ENCODE results near the gene GAP43.
"Not testable (repeated sequence)": the region's sequence is repeated elsewhere in the genome, so short reads cannot be mapped to it uniquely, and the experiment has no call there.

Gene GAP43

DNA sequence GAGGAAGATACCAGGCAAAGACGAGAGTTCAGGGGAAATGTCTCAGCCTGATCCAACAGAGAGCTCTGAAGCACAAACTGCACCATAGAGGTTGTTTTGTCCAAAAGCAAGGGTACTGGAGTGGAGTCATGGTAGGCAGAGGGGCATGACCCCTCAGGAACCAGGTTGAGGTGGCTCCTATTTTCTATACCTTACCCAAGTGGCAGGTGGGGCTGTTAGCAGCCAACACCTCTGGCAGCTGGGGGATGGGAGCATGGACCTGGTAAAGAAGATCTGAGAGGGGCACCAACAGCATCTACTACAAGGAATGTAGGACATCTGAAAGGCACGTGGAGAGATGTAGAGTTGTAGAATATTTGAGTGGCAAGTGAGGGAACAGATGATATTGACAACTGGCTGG is 85.2 kb downstream of the GAP43 start:
- no peaks in the 10 kb centered on the region for H3K4me1 Mint-ChIP-seq
- no peaks in the 10 kb centered on the region for H3K9me3 Mint-ChIP-seq
- peaks cover 15% of the 10 kb centered on the region for H3K27me3 Mint-ChIP-seq
- CTCF ChIA-PET: interaction anchor here (1.3 kb wide), 1 partner anchor 15 kb away, joined by 3 read pairs; no protein-coding TSS in a partner anchor
- no peak overlapping the region for H3K4me3 Mint-ChIP-seq
- no peak overlapping the region for H3K27ac Mint-ChIP-seq
- no peaks in the 10 kb centered on the region for H3K36me3 Mint-ChIP-seq
- DNase-seq: no peak

DNA sequence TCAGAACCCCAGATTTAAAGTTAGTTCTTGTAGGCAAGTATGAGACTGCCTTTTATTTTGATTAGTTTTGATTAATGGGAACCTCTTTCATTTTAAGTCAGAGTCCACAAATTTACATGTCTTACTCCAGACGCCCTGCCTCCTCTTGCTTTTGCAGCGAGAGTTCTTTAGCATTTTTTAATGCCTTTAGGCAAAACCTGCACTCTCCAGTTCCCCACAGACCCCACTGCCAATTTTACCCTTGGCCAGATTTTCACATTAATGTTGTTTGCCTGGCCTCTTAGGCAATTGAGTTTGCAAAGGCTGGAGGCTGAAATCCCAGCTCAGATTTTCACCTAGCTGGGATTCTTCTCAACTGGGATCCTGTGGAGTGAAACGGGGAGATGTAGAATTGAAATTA is 85.8 kb downstream of the GAP43 start:
- Mint-ChIP-seq H3K27me3 (peaks cover 15% of the 10 kb centered on the region), H3K4me3 (no peak overlapping the region), H3K4me1 (no peaks in the 10 kb centered on the region), H3K9me3 (no peaks in the 10 kb centered on the region), H3K36me3 (no peaks in the 10 kb centered on the region), H3K27ac (no peak overlapping the region)
- CTCF ChIA-PET: interaction anchor here (1.3 kb wide), 1 partner anchor 16 kb away, joined by 3 read pairs; no protein-coding TSS in a partner anchor
- DNase-seq: no peak

DNA sequence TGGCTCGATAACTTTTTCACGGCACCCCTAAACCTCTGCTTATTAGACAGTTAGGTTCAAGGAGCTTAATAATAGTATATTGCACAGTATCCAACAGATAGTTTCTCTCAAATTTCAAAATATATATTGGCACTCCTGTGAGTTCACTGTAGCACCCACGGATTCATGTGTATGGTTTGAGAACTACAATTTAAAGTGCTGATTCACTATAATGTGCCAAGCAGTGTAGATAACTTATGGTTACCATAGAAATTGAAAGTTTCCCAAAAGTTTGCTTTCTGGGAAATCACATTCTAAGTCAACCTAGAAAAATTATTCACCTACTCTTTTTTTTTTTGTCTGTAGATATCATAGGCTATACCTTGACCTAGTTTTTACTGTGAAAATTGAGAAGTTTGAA is 86.6 kb downstream of the GAP43 start:
- Mint-ChIP-seq H3K27ac (no peak overlapping the region), H3K36me3 (no peaks in the 10 kb centered on the region), H3K4me3 (no peak overlapping the region), H3K4me1 (no peaks in the 10 kb centered on the region), H3K27me3 (peaks cover 15% of the 10 kb centered on the region), H3K9me3 (no peaks in the 10 kb centered on the region)
- no peak for DNase-seq
- CTCF ChIA-PET: interaction anchor here (1.3 kb wide), 1 partner anchor 16 kb away, joined by 3 read pairs; no protein-coding TSS in a partner anchor

DNA sequence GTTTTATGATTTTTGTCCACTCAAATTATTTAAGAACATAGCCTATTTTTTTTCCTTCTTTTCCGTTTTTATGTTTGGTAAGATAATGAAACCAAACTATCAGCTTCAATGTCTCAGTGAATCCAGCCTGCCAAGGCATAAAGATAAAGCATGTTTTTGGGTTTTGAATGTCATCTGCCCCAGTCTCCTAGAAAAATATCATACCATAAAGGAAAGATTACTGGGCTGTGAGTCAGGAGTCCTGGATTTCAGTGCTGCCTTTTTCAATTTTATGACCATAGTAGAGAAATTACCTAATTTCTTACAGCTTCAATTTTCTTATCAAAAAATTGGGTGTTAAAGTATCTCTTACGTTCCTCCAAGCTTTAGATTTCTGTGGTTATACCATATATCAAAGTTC is 87.5 kb downstream of the GAP43 start:
- H3K9me3 Mint-ChIP-seq: no peaks in the 10 kb centered on the region
- H3K36me3 Mint-ChIP-seq: no peaks in the 10 kb centered on the region
- no peak for DNase-seq
- H3K27me3 Mint-ChIP-seq: peaks cover 15% of the 10 kb centered on the region
- no peak overlapping the region for H3K4me3 Mint-ChIP-seq
- CTCF ChIA-PET: no interaction called here
- no peak overlapping the region for H3K27ac Mint-ChIP-seq
- H3K4me1 Mint-ChIP-seq: no peaks in the 10 kb centered on the region

DNA sequence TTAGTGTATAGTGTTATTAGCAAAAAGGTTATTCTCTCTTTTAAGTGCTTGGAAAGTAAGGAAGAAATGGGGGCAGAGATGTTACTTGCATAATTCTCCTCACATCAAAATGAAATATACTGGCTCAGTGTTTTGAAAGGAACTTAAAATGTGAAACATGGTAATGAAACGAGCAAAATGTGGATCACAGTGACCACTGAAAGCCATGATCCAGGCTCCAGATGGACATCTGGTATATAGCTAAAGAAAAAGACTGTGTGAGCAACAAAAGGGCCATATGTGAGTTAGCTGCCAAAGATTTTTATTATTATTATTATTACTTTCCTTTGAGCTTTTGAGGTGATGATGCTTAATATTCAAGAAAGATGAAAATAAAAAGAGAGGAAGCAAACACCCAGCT is 89.6 kb downstream of the GAP43 start:
- H3K36me3 Mint-ChIP-seq: no peaks in the 10 kb centered on the region
- CTCF ChIA-PET: interaction anchor here (0.6 kb wide), 1 partner anchor 1273 kb away, joined by 4 read pairs; no protein-coding TSS in a partner anchor
- DNase-seq: no peak
- H3K27ac Mint-ChIP-seq: no peak overlapping the region
- no peak overlapping the region for H3K4me3 Mint-ChIP-seq
- peaks cover 15% of the 10 kb centered on the region for H3K27me3 Mint-ChIP-seq
- no peaks in the 10 kb centered on the region for H3K9me3 Mint-ChIP-seq
- H3K4me1 Mint-ChIP-seq: no peaks in the 10 kb centered on the region

DNA sequence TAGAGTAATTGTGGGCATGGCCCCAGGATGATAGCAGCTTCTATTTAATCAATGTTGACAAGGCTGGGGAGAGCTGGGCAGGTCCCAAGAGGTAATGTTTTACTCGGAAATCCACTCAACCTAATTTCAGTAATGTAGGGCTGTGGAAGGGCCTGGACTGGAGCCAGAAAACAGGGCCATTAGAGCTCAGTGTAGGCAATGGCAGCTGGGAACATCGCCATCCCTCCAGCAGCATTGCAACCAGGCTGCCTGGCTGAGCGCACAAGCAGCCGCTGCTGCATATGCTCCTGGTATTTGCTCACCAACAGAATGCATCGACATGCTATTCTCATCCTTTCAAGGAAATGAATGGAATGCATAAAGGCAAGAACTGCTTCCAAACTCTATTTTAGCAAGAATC is 90.0 kb downstream of the GAP43 start:
- H3K4me3 Mint-ChIP-seq: no peak overlapping the region

DNA sequence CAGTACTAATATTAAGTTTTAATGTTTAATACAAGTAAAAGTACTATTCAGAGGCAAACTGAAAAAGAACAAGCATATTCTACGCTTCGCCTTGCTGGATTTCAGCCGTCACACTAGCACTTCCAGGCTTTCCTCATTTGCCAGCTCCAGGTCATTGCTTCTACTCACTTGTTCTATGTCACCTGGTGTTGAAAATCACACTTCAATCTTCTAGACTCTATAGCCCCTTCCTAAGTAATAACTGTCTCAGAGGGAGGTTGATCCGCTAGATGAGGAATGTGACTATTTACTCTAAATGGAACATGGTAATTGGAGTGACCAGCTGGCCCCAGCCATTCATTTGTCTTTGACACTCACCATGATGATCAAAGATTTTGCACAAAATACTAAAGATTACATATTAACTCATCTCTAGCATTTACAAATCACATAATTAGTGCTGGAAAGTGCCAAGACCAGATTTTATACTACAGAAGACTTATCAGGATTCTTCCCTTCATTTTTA is 92.0 kb downstream of the GAP43 start:
- no peak for DNase-seq
- H3K36me3 Mint-ChIP-seq: no peaks in the 10 kb centered on the region
- H3K27ac Mint-ChIP-seq: no peak overlapping the region
- CTCF ChIA-PET: no interaction called here
- H3K27me3 Mint-ChIP-seq: peaks cover 9% of the 10 kb centered on the region
- H3K4me3 Mint-ChIP-seq: no peak overlapping the region
- no peaks in the 10 kb centered on the region for H3K9me3 Mint-ChIP-seq
- no peaks in the 10 kb centered on the region for H3K4me1 Mint-ChIP-seq

More for the DNA sequence above, 90.0 kb downstream of the GAP43 start:
- H3K27ac Mint-ChIP-seq: no peak overlapping the region
- peaks cover 14% of the 10 kb centered on the region for H3K27me3 Mint-ChIP-seq
- CTCF ChIA-PET: interaction anchor here (0.6 kb wide), 1 partner anchor 1274 kb away, joined by 4 read pairs; no protein-coding TSS in a partner anchor
- DNase-seq: no peak
- H3K9me3 Mint-ChIP-seq: no peaks in the 10 kb centered on the region
- H3K36me3 Mint-ChIP-seq: no peaks in the 10 kb centered on the region
- H3K4me1 Mint-ChIP-seq: no peaks in the 10 kb centered on the region

DNA sequence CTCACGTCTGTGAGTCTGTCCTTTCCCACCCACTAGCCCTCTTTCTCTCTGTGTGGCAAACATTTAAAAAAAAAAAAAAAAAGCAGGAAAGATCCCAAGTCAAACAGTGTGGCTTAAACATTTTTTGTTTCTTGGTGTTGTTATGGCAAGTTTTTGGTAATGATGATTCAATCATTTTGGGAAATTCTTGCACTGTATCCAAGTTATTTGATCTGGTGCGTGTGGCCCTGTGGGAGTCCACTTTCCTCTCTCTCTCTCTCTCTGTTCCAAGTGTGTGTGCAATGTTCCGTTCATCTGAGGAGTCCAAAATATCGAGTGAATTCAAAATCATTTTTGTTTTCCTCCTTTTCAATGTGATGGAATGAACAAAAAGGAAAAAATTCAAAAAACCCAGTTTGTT is 97.7 kb downstream of the GAP43 start:
- CTCF ChIA-PET: no interaction called here
- no peak for DNase-seq
- H3K27me3 Mint-ChIP-seq: peaks cover 10% of the 10 kb centered on the region
- H3K4me3 Mint-ChIP-seq: no peak overlapping the region
- no peaks in the 10 kb centered on the region for H3K36me3 Mint-ChIP-seq
- H3K4me1 Mint-ChIP-seq: no peaks in the 10 kb centered on the region
- H3K9me3 Mint-ChIP-seq: no peaks in the 10 kb centered on the region
- no peak overlapping the region for H3K27ac Mint-ChIP-seq

DNA sequence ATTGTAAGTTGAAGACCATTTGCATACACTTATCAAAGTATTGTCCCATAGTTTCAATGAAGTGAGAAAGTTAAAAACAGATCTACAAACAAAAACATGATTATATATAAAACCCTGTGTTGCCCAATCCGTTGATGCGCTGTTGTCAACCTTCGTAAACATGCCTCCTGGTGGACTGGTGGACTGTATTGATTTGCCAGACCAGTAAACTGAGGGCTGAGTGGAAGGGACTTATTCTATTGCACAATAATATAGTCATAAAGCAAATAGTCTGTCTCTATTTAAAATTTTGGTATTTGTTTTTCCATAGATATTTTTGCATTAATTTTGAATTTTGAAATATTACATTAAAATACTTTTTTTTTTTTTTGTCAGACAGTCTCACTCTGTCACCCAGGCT is 102.5 kb downstream of the GAP43 start:
- H3K9me3 Mint-ChIP-seq: no peaks in the 10 kb centered on the region
- H3K4me3 Mint-ChIP-seq: no peak overlapping the region
- CTCF ChIA-PET: no interaction called here
- no peak overlapping the region for H3K27ac Mint-ChIP-seq
- H3K36me3 Mint-ChIP-seq: no peaks in the 10 kb centered on the region
- H3K4me1 Mint-ChIP-seq: no peaks in the 10 kb centered on the region
- peaks cover 6% of the 10 kb centered on the region for H3K27me3 Mint-ChIP-seq
- no peak for DNase-seq

DNA sequence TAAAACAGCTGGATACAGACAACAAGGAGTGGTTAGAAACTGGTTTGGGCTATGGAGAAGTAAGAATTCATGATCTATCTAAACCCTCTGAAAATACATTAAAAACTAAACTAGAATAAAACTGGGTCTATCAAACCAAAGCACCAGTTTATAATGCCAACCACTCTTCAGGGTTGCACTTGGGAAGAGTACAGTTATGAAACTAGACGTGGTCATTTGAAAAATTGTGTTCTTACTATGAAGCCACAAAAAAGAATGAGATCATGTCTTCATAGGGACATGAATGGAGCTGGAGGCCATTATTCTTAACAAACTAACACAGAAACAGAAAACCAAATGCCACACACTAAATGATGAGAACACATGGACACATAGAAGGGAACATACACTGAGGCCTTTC is 103.8 kb downstream of the GAP43 start:
- H3K27ac Mint-ChIP-seq: no peak overlapping the region
- DNase-seq: no peak

DNA sequence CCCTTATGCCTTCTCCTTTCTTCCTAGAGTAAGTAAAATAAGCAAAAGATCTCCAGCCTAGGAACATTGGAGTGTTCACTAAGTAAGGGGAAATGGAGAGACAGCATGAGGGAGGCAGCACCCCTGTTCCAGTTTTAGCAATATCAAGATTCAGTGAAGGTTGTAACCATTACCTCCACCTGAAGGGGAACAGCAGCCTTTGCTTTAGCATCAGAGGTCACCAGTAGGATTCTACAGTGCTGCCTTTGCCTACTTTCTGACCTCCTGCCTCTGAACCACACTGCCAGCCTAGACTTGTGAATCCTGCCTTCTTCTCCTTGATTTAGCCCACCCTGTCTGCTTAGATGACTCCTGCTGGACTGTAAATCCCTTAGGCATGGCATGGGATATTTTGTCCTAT is 104.7 kb downstream of the GAP43 start:
- Mint-ChIP-seq H3K27me3 (no peaks in the 10 kb centered on the region), H3K27ac (no peak overlapping the region), H3K4me3 (no peak overlapping the region), H3K4me1 (no peaks in the 10 kb centered on the region), H3K36me3 (no peaks in the 10 kb centered on the region), H3K9me3 (no peaks in the 10 kb centered on the region)
- CTCF ChIA-PET: no interaction called here
- no peak for DNase-seq

More for the DNA sequence above, 103.8 kb downstream of the GAP43 start:
- Mint-ChIP-seq H3K4me1 (no peaks in the 10 kb centered on the region), H3K27me3 (peaks cover 4% of the 10 kb centered on the region), H3K36me3 (no peaks in the 10 kb centered on the region), H3K9me3 (no peaks in the 10 kb centered on the region), H3K4me3 (no peak overlapping the region)
- CTCF ChIA-PET: no interaction called here

DNA sequence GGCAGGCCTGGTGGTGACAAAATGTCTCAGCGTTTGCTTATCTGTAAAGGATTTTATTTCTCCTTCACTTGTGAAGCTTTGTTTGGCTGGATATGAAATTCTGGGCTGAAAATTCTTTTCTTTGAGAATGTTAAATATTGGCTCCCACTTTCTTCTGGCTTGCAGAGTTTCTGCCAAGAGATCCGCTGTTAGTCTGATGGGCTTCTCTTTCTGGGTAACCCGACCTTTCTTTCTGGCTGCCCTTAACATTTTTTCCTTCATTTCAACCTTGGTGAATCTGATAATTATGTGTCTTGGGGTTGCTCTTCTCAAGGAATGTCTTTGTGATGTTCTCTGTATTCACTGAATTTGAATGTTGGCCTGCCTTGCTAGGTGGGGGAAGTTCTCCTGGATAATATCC is 113.0 kb downstream of the GAP43 start:
- CTCF ChIA-PET, H3K27me3 Mint-ChIP-seq, H3K4me1 Mint-ChIP-seq, DNase-seq, H3K4me3 Mint-ChIP-seq, H3K9me3 Mint-ChIP-seq, H3K27ac Mint-ChIP-seq, H3K36me3 Mint-ChIP-seq: not testable (repeated sequence)

DNA sequence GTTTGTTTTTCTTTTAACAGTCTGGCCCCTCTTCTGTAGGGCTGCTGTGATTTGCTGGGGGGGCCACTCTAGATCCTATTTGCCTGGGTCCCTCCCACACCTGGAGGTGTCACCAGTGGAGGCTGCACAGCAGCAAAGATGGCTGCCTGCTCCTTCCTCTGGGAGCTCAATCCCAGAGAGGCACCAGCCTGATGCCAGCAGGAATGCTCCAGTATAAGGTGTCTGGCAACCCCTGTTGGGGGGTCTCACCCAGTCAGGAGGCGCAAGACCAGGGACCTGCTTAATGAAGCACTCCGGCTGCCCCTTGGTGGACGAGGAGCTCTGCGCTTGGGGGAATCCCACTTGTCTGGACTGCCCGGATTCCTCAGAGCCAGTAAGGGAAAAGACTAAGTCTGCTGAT is 118.3 kb downstream of the GAP43 start:
- Mint-ChIP-seq H3K27ac (no peak overlapping the region), H3K4me3 (no peak overlapping the region), H3K9me3 (peaks cover 6% of the 10 kb centered on the region), H3K27me3 (peaks cover 7% of the 10 kb centered on the region), H3K36me3 (no peaks in the 10 kb centered on the region), H3K4me1 (no peaks in the 10 kb centered on the region)
- DNase-seq: no peak
- CTCF ChIA-PET: no interaction called here

DNA sequence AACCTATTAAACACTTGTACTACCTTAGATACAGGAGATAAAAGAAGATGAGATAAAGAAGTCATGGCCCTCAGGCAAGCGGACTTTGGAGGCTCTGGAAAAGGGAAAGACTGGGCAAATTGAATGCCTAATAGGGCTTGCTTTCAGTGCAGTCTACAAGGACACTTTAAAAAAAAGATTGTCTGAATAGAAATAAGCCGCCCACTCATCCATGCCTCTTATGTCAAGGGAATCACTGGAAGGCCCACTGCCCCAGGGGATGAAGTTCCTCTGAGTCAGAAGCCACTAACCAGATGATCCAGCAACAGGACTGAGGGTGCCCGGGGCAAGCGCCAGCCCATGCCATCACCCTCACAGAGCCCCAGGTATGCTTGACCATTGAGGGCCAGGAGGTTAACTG is 121.2 kb downstream of the GAP43 start:
- H3K27me3 Mint-ChIP-seq, H3K4me1 Mint-ChIP-seq, H3K36me3 Mint-ChIP-seq, H3K27ac Mint-ChIP-seq, CTCF ChIA-PET, DNase-seq, H3K9me3 Mint-ChIP-seq, H3K4me3 Mint-ChIP-seq: not testable (repeated sequence)

DNA sequence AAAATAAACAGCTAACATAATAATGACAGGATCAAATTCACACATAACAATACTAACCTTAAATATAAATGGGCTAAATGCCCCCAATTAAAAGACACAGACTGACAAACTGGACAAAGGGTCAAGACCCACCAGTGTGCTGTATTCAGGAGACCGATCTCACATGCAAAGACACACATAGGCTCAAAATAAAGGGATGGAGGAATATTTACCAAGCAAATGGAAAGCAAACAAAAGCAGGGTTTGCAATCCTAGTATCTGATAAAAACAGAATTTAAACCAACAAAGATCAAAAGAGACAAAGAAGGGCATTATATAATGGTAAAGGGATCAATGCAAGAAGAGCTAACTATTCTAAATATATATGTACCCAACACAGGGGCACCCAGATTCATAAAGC is 129.7 kb downstream of the GAP43 start:
- H3K4me1 Mint-ChIP-seq, H3K27ac Mint-ChIP-seq, DNase-seq, CTCF ChIA-PET, H3K36me3 Mint-ChIP-seq, H3K9me3 Mint-ChIP-seq, H3K4me3 Mint-ChIP-seq, H3K27me3 Mint-ChIP-seq: not testable (repeated sequence)

Data from activated naive CD4-positive, alpha-beta T cell treated with anti-CD3 and anti-CD28 coated beads, Interleukin-2, amount 10 ng/mL, durations not matched to agents 7 days and 5 days (primary cell).